ENCODE measurements around the gene ALOX5.
"Not testable (repeated sequence)": the region's sequence is repeated elsewhere in the genome, so short reads cannot be mapped to it uniquely, and the experiment has no call there.

ALOX5 gene

DNA sequence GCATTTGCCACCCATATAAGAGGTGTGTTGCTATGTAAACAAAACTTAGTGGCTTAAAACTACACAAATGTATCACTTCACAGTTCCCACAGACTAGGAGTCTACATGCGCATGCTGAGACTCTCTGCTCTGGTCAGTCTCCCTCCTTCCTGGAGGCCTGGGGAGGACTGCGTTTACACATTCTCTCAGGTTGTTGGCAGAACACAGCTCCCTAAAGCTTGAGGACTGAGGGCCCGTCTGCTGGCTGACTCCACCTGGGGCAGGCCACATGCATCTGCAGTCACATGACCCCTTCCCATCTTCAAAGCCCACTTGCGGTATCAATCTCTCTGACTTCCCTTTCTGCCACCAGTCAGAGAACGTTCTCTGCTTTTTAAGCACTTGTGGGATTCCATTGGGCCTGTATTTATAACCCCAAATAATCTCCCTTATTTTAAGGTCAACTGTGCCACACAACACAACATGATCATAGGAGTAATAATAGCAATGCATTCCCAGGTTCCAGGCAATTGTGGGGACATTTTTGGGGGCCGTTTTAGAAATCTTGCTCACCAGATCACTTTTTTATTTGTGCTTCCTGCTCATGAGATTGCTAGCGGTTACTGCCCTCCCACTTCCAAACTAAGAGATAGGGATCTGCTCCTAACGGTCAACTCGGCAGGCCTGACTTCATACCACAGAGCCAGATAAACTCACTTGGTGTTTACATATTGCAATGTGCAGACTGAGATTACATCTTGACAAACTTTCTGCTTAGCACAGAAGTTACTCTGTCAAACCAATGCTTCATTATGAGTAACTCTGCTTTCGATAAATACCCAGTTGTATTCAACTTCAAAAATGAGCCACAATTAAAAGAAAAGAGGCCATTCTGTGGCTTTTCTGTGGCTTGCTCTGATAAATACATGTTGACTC is 96.3 kb downstream of the ALOX5 start:
- peak; percentile 8 for DNase-seq

- no peak for DNase-seq
These were observed 97.0 kb downstream of the ALOX5 start for GRCh38 chr10:45471059-45471458.

DNA sequence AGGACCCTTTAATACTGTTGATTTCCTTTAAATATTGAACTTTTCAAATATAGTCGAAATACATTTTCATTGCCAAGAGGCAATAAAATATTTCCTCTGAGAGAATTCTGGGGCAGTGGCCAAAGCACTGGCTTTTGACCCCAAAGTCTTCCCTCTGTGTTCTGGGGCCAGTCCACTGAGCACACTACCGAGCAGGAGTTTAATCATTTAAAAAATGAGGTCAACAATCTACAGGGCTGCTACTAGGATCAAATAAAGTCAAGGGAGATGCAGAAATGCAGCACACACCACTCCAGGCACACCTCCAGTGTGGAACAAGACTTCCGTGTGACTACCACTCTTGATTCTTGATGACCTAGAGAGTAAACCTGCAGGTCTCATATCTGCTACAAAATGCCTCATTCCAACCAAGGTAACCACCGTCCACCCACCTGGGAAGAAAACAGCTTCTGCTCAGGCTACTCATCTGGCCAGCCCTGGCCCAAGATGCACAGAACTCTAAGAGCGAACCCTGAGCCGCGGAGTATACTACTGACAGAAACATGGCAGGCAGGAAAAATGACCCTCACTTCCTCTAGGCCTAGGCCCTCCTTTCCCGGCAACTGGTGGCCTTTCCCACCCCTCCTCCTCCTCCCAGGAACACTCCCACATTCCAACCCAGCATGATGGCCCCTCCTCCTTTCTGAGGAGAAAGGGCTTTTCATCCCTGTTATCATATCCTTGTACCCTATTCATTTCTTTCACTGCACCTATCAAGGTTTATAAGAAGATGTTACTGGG is 97.7 kb downstream of the ALOX5 start:
- no peak for DNase-seq

GRCh38 chr10:45473126-45473525 is 99.1 kb downstream of the ALOX5 start:
- no peak for DNase-seq

GRCh38 chr10:45476559-45476958 is 102.5 kb downstream of the ALOX5 start:
- DNase-seq, result no peak

DNA sequence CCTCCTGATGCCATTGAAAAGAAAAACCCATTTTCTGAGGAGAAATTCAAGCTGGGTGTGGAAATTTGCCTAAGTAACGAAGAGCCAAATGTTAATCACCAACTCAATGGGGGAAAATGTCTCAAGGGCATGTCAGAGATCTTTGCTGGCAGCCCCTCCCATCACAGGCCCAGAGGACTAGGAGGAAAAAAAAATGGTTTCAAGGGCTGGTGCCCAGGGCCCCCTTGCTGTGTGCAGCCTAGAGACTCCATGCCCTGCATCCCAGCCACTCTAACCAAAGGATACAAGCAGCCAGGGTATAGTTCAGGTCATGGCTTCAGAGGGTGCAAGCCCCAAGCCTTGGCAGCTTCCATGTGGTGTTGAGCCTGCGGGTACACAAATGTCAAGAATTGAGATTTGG is 106.3 kb downstream of the ALOX5 start:
- DNase-seq, result no peak

DNA sequence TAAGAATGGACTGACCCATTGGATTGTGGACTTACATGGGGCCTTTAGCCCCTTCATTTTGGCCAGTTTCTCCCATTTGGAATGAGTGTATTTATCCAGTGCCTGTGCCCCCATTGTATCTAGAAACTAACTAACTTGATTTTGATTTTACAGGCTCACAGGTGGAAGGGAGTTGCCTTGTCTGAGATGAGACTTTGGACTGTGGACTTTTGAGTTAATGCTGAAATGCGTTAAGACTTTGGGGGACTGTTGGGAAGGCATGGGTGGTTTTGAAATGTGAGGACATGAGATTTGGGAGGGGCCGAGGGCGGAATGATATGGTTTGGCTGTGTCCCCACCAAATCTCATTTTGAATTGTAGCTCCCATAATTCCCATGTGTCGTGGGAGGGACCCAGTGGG is 107.1 kb downstream of the ALOX5 start:
- not testable (repeated sequence) for DNase-seq

DNA sequence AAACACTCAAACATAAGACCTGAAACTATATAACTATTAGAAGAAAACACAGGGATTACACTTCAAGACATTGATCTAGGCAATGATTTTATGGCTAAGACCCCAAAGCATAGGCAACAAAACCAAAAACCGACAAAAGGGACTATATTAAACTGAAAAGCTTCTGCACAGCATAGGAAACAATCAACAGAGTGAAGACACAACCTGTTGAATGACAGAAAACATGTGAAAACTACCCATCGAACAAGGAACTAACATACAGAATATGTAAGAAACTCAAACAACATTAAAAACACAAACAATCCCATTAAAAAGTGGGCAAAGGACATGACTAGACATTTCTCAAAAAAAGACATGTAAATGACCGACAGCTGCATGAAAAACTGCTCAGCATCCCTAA is 109.0 kb downstream of the ALOX5 start:
- no peak for DNase-seq

DNA sequence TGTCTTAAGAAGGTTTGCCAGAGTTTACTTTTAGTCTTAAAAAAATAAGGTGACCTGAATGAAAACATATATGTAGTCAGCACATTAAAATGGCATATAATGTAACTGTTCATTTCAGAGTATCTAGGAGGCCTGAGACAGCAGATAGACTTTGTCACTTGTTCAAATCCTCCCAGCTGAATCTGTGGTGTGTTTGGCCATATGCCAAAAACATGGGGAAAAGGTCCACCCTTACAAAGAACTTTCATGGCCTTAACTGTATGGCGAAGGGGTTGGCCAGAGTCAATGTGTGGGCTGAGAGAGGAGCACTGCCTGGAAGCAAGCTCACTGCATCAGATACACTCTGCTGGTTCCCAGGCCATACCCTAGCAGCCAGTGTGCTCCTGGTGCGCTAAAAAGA is 113.7 kb downstream of the ALOX5 start:
- DNase-seq, result no peak

DNA sequence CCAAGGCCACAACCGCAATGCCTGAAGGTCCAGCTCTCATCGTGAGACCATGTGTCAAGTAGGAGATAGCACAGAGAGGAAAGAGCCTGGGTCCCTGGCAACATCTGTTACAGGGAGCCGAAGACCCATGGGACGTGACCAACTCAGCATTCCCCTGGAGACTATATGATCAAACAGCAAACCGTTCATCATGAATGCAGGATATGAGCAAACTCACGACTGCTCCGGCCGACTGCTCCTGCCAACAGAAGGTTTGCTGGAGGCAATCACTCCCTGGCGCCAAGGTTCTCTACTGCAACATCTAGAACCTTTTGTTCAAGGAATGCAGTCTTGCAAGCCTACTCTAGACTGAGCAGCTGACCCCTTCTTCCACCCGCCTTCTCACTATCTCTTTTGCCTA is 114.3 kb downstream of the ALOX5 start:
- no peak for DNase-seq

DNA sequence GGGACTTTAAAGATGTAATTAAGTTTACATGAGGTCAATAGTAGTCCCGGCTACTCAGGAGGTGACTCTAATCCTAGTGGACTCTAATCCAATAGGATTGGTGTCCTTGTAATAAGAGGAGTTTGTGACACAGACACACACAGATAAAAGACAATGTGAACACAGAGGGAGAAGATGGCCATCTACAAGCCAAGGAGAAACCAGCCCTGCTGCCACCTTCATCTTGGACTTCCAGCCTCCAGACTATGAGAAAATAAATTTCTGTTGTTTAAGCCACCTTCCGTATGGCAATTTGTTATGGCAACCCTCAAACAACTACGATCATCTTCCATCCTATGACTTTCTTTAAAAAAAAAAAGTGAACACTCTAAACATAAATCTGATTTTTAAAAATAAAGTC is 116.3 kb downstream of the ALOX5 start:
- no peak for DNase-seq

DNA sequence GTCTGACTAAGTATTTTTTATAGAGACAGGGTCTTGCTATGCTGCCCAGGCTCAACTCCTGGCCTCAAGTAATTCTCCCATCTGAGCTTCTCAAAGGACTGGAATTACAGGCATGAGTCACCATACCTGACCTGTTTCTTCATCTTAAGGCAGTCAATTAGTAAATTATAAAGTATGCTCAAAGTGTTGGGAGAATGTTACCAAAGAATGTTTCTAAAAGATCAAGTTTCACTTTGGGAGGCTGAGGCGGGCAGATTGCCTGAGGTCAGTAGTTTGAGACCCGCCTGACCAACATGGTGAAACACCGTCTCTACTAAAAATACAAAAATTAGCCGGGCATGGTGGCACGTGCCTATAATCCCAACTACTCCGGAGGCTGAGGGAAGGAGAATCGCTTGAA is 117.0 kb downstream of the ALOX5 start:
- DNase-seq, result no peak
